GM10266 (cell line): ENCODE results near the gene ALG5.
A peak's percentile ranks its signal among the peaks of the same experiment; 100 is the strongest.

Experiments
- DNase-seq: peaks from one replicate; pipeline ENCODE4 v3.0.0; 2012; ENCODE audit errors: extremely low spot score
- TF ChIP-seq, protein P1 (sequence below): IDR thresholded peaks from 2 replicates; pipeline ENCODE4 v1.5.1; 2012; ENCODE audit warnings: mild to moderate bottlenecking, low read depth; ENCODE audit not compliant: control insufficient read depth, insufficient read depth; ENCODE audit errors: missing control alignments

The ALG5 gene

DNA sequence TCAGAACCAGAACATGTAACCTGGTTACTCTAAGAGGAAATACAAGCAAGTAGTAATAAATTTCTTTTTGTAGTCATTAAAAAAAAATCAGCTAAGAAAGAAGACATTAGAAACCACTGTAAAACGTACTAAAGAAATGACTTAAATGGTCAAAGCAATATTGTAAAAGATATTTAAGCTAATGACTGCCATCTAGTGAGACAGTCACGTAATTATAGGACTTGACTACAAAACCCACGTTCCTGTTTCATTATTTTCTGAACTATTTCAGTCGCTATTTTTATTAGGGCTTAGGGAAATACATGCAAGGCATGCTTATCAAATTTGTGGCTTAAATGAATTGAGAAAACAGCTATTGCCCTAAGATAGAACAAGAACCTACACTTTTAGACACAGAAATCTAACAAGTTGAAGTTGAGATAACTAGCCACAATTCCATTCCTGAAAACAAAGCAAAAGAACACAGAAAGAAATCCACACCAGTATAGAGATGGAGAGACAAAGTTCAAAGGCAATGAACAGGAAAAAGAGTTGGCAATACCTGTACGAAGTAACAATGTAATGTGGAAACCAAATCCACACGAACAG is 17.9 kb downstream of the ALG5 start:
- TF ChIP-seq, protein P1, sequence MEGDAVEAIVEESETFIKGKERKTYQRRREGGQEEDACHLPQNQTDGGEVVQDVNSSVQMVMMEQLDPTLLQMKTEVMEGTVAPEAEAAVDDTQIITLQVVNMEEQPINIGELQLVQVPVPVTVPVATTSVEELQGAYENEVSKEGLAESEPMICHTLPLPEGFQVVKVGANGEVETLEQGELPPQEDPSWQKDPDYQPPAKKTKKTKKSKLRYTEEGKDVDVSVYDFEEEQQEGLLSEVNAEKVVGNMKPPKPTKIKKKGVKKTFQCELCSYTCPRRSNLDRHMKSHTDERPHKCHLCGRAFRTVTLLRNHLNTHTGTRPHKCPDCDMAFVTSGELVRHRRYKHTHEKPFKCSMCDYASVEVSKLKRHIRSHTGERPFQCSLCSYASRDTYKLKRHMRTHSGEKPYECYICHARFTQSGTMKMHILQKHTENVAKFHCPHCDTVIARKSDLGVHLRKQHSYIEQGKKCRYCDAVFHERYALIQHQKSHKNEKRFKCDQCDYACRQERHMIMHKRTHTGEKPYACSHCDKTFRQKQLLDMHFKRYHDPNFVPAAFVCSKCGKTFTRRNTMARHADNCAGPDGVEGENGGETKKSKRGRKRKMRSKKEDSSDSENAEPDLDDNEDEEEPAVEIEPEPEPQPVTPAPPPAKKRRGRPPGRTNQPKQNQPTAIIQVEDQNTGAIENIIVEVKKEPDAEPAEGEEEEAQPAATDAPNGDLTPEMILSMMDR: peak; percentile 62
- peak; percentile 34 for DNase-seq

DNA sequence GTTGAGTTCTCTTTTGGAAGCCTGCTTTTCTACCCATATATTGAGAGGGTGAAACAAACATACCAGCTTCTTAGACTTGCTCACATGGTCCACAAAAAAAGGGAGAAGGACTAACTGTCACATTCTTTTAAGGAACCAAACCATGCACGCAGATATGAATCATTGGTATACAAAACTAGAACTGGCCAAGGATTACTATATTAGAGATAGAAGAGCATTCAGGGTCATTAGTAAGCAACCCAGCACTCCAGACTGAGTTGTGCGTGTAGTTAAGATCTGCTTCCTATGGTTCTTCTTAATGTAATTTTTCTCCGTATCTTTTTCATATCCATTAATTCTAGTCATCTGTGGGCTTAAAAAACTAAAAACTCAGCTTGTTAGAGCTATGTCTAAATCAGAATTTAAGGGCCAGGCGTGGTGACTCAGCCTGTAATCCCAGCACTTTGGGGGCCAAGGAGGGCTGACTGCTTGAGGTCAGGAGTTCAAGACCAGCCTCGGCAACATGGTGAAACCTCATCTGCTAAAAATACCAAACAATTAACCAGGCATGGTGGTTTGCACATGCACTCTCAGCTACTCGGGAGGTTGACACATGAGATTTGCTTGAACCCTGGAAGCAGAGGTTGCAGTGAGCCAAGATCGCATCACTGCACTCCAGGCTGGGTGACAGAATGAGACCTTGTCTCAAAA is 19.6 kb downstream of the ALG5 start:
- DNase-seq: no peak
- TF ChIP-seq, protein P1: no peak

DNA sequence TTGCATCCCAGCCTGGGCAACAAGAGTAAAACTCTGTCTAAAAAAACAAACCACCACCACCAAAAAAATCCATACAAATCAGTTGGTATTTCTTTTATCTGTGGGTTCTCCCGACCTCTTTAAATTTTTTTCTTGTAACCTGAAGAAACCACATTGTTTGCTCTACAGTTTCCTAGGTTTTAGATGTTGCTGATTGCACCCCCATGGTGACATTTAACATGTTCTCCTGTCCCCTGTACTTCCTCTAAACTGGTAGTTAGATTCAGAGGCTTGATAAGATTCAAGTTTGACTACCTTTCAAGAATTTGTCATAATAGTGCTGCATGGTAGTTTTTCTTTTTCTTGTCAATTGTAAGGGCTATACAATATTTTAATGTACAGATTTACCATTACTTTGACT is 24.0 kb downstream of the ALG5 start:
- TF ChIP-seq, protein P1: no peak
- DNase-seq: no peak

DNA sequence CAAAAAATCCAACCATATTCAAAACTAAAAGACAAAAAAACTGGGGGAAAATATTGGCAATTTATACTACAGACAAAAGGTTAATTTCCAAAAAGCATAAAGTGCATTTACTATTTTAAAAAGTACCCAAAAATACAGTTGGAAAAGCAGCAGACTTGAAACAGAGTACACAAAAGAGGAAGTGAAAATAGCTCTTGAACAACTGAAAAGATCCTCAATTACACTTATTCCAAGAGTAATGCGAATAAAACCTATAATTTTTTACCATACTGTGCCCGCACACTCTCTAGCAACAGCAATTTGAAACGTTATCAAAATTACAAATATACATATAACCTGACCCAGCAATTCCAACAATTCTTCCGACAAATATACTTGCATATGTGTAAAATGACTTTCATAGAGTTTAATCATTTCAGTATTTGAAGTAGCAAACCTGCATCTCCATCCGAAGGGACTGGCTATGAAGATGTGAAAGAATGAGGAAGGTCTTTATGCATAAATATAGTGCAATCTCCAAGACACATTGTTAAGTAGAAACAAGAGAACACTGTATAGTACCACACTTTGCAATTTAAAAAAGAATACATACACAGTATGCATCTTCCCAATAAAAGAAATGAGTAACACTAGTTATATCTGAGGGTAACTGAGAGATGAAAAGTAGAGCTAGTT is 25.4 kb downstream of the ALG5 start:
- TF ChIP-seq, protein P1: no peak
- no peak for DNase-seq

DNA sequence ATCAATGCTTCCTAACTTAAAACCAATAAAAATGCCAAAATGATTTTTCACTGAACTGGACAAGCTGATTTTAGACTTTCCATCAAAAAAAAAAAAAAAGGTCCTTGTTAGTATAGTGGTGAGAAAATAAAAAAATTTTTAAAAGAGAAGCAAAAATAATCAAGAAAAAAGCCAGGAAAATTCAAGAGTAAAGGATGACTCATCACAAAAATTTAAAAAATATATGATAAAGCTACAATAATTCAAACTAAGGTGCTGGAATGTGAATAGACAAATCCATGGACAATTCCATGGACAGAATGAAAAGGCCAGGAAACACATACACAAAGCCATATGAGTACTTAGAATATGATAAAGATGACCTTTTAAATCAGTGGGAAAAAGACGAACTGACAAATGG is 26.1 kb downstream of the ALG5 start:
- DNase-seq: no peak
- TF ChIP-seq, protein P1: no peak

DNA sequence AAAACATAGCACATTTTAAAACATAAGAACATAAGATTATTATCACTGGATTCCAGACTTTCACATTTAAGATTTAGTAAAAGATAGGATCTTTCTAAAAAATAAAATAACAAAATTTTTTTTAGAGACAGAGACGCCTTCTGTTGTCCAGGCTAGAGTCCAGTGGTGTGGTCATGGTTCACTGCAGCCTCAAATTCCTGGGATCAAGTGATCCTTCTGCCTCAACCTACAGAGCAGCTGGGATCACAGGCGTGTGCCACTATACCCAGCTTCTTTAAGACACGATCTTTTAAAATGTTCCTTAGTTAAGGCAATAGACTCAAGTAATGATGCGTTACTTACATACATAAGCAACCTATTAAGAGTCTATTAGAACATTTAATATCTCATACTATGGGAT is 32.7 kb downstream of the ALG5 start:
- TF ChIP-seq, protein P1: no peak
- no peak for DNase-seq

DNA sequence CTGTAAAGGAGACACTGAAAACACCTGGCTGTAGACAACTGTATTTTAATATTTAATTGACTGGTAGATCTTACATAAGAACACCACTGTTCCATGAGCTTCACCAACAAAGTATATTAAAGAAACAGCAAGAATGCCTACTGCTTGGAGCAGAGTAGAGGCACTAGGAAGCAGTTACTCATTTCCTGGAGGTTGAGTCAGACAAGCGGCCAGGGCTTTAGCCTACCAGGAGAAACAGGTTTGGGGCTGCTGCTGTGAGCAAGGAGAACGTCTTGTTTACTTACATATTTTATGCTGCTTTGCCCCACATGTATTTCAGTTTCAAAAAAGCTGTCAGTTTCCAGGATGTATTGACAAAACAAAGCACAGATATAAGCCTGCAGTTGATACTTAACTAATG is 33.4 kb downstream of the ALG5 start:
- no peak for DNase-seq

More for the DNA sequence above, 33.4 kb downstream of the ALG5 start:
- TF ChIP-seq, protein P1: no peak
